Brain pericyte (primary cell): ENCODE measurements around the gene GUCY1A2.
"Not testable (repeated sequence)": the region's sequence is repeated elsewhere in the genome, so short reads cannot be mapped to it uniquely, and the experiment has no call there.

Experiments
- DNase-seq: peaks from one replicate; pipeline ENCODE4 v3.0.0-alpha.2; 2012; ENCODE audit warnings: low read depth, low spot score

The GUCY1A2 gene

DNA sequence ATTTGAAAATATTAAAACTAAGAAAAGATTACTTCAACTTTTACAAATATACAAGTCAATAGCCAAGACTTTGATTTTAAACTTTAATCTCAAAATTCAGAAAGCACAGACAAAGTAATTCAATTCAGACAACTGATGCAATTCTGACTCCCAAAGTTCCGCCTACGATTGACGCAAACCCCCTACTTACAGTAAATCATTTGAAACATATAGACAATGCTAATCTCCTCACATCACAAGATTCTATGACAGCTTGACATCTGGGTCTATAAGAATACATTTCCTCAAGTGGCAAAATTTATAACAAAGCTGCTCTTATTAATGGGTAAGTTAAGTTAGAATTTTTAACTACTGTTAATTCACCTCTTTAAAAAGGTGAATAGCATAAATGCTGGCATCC, 75.2 kb downstream of the GUCY1A2 start:
- DNase-seq: no peak

DNA sequence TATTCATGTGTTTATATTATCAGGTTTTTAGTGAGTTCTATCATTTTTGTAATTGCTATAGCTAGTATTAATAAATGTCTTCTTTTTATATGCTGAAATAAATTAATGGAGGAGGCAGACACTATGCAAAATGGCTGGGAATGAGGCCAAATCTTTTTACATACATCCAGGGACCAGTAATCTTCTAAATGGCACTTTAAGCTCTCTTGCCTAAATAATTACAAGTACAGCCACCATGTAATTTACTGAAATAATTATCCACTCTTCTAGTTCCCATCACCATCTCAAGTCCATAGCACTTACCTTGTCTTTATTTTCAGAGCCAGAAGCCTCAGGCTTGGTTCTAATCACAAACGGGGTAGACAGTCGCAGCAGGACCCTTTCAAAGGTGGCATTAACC, 79.1 kb downstream of the GUCY1A2 start:
- no peak for DNase-seq

DNA sequence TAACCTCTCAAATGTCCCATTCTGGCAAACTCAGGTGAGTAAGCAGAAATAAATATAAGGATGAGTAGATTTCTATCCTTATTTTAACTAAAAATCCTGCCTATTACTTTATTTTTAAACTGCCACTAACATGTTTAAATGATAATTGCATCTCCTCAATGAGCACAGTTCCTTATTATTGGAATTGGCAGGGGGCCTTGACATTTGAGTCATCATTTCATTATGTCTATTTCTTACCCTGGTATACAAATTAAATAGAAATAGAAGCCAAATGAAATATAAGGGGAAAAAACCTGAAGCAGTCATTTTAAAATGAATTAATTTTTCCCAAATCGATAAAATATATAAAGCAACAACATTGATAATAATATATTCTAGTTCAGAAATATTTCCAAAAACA, 81.2 kb downstream of the GUCY1A2 start:
- DNase-seq: no peak

DNA sequence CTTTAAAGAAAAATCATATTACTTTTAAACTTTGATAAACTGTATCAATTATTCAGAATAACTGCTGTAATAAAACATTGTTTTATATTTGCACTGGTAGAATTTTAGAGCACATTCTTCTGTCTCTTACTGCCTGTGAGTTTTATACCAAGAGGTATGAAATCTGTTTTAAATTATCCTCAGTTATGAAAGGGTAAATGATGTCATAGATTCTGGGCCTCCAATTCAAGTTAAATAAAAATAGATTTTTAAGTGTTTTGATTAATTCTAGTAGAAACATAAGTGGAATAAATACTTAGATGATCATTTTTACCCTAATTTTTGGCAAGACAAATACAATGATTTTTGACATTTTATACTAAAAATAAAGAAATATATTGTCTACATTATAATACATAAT, 93.0 kb downstream of the GUCY1A2 start:
- DNase-seq: no peak

DNA sequence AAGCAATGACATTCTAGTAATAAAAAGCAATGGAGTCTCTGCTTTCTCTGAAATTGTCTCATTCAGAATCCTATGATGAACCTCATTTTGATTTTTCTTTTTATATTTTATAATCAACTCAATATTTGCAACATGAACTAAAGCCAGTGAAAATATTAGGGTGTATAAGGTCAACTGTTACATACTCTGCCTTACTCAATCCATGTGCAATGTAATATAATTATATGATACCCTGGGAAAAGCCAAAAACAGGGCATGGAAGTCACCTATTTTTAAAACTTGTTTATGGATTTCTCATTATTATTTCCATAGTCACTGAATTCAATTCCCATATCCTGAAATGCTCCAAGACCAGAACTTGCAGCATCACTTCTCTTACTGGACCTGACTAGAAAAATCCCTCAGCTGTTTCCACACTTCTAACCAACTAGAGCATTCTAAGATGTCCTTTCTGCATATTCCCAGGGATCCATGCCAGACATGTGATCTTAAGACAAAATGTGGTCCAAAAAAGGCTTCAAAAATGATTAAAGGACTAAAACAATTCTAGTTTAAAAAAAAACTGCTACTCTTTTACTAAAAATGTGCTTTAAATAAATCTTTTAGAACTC, 97.3 kb downstream of the GUCY1A2 start:
- no peak for DNase-seq

DNA sequence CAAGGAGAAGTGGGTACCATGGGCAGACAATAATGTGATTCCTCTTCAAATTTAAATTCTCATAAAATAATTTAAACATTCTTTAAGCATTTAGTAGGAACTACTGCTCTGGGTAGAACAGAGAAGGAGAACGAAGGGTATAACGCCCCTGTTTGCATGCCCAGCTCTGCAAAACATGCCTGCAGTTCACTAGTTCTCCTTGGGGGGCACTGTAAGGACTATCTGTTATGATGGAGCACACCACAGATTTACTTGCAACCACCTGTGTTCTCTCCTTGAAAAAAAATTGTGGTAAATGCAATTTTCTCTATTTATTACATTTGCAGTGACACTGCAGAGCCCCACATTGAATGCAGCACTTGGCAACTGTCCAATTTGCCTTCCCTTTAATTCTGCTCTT, 100.3 kb downstream of the GUCY1A2 start:
- no peak for DNase-seq

DNA sequence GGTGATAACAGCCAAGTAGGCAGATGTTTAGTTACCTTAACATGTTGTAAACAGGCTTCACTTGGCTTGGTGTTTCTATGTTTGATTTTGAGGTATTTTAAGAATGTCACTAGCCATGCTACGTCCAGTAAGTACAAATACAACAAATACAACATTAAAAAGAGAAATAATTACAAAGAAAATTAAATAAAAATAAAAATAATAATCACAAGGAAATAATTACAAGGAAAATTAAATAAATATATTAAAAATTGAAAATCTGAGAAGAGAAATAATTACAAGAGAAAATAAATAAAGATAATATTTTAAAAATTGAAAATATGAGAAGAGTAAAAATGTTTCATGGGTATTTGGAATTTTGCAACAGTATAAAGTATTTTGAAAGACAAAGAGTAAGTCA, 103.9 kb downstream of the GUCY1A2 start:
- DNase-seq: no peak

DNA sequence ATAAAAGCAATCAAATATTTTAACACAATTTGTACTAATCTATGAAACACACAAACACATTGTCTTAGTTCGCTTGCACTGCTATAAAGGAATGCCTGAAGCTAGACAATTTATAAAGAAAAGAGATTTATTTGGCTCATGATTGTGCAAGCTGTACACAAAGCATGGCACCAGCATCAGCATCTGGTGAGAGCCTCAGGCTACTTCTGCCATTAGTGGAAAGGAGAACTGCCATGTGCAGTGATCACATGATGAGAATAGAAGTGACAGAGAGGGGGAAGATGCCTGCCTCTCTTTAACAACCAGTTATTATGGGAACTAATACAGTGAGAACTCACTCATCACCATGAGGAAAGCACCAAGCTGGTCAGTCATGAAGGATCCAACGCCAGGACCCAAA, 105.1 kb downstream of the GUCY1A2 start:
- DNase-seq: no peak

DNA sequence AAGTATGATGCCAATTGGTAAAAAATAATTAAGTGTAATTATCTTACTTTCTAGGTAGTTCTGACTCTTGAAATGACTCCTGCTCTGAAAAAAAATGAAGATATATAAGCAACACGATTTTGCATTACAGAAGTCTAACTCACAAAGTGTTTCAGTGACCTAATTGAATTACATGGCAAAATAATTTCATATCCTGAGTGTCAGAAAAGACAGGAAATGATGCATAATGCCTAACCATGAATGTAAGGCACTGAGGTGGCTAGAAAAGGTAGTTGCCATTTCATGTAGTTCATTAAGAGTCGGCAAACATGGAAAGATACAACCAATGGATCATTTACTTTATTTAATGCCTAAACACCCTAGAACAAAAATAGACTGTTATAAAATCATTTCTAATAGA, 113.5 kb downstream of the GUCY1A2 start:
- DNase-seq: no peak

DNA sequence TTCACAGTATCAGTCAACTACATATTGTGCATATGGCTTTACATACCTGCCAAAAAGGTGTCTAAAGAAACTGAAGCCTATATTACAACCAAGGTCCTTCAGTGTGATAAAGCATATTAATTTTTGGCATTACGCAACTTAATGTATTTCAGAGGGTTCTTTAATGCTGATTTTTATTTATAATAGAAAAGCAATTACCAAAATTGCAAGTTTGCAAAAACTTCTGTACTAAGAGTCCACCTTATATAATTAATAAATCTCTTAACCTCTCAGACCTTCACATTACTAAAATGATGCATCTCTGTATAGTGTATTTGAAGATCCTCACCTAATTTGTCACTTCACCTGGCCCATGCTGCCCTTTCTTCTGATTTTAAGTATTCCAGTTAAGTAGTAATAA, 128.6 kb downstream of the GUCY1A2 start:
- DNase-seq: no peak

DNA sequence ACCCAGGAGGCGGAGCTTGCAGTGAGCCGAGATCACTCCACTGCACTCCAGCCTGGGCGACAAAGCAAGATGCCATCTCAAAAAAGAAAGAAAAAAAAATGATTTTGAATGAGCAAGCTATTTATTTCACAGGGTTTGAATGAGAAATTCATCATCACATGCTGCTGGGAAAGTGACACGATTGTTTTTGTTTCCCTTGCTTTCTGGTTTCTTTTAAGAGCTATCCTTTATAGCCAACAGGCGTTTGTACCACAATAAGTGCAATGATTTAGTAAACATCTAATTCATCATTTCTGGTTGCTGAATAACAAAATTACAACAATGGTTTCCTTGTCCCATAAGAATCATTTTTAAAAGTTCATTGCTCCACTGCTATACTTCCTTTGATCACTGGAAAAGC, 129.9 kb downstream of the GUCY1A2 start:
- DNase-seq: no peak

DNA sequence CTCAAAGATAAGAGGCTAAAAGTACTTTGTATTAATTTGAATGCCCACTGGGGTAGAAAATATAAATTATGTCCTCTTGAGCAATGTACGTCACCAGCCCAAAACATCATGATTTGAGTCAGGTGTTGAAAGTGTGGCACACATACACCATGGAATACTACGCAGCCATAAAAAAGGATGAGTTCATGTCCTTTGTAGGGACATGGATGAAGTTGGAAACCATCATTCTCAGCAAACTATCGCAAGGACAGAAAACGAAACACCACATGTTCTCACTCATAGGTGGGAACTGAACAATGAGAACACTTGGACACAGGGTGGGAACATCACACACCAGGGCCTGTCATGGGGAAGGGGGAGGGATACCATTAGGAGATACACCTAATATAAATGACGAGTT, 134.6 kb downstream of the GUCY1A2 start:
- not testable (repeated sequence) for DNase-seq

DNA sequence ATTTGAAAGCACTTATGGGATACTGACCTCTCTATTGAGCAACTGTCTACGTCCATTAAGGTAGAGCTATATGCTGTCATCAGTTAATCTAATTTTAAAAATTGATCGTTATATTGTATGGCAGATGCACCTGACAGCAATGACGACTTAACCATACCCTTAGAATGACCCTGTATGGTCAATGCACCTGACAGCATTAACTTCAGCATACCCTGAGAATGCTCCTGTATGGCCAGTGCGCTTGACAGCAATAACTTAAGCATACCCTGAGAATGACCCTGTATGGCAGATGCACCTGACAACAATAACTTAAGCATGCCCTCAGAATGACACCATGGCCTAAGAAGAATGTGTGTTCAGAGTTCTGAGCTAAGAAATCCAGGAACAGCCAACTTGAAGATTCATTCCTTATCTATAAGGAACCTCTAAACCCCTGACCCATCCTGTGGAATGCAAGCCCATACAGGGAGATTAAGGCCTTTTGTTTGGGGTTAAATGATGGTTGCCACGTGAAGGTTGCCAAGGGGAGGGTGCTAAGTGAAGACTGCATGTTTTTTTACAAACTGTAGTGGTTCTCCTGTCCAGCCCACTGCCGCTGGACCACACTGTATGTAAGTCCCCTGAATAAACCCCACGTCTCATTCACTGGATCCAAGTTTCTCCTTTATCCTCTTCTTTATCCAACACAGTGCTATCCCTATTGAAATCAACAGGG, 138.3 kb downstream of the GUCY1A2 start:
- DNase-seq: no peak

DNA sequence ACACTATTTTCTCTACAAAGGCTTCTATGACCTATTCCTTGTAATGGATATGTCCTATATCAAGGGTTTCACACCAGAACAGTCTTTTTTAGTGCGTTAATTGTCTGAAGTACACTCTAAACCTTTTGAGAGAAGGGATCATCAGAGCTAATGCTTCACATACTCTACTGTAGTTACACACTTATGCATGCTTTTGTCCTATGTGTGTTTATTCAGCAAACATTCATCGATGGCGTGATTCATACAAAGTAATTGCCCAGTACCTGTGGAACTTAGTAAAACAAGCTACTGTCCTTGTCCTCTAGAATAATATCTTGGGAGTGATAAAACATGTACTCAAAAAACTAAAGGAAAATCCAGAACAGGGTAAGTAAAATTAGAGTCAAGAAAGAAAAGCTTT, 139.2 kb downstream of the GUCY1A2 start:
- DNase-seq: no peak

DNA sequence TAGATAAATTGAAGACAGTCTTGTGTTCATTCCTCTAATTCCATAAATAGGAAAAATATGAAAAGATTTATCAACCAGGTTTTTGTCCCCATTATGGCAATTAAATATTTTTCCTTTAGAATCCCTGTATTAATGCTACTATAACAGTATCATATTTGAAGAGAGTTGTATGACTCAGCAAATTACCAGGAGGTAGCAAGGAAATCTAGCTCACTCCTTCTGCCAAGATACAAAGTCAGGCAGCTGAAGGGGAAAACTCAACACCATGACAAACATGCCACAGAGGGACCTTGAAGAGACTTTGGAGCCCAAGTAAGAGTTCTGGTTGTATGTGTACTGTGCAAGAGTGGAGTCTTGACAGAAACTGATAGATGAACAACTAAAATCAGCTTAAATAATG, 143.3 kb downstream of the GUCY1A2 start:
- DNase-seq: no peak

DNA sequence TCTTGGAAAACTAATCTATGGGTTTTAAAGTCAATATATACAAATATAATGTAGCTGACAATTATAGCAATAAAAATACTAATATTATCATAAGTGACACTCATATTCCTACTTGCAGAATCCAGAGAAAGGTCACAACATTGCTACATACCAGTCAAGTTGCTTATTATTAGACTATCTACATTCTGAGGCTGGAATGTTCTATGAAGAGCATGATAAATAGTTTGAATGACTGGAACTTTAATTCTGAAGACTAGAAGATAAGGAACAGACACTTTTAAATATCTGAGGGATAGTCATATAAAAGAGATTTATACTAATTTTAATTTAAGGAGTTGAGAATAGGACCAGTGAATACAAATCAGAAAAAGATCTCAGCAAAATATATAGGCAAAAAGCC, 146.0 kb downstream of the GUCY1A2 start:
- no peak for DNase-seq

DNA sequence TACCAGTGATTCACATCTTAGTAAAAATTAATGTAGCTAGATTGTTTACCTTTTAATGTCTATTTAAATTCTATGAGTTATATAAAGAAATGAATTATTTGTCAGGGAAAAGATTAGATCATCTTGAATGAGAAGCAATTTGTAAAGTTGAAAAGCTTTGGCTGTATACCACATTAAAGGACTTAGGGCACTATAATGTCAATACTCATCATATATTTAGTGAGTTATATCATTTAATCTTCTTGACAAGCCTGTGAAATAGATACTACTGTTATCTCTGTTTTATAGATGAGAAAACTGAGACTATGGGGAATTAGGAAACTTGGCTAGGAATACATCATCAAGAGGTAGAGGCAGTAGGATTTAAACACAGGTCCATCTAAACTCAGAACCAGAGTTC, 160.1 kb downstream of the GUCY1A2 start:
- no peak for DNase-seq

DNA sequence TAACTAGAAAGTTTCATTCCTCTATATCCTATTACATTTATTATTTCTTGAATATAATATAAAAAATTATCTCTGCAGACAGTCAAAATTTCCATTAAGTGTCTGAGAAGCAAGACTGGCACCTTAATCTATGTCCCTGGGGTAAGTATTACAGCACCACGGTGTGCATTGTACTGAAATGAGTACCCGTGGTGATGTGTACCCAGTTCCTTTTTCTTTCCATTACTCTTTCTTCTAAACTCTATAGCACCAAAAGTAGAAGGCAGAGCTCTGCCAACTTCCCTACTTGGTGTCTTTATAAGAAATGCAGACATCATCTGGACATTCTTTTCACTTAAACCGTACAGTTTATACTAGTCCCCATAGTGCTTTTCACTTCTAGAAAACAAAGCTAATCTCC, 161.7 kb downstream of the GUCY1A2 start:
- no peak for DNase-seq

DNA sequence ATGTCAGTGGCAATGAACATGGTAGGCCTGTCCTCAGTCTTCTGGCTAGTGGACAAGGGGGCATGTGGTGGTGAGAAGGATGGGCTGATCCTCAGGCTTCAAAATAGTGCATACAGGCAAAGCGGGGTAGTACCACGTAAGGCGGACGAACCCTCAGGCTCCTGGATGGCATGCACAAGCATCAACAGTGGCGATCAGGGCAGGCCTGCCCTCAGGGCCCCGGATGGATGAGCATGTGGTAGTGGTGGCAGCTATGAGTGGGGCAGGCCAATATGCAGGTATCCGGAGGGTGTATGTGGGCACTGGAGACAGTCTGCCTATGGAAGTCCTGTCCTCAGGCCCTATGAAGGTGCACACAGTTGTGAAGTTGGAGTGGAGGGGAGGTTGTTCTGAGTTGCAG, 163.8 kb downstream of the GUCY1A2 start:
- DNase-seq: no peak

DNA sequence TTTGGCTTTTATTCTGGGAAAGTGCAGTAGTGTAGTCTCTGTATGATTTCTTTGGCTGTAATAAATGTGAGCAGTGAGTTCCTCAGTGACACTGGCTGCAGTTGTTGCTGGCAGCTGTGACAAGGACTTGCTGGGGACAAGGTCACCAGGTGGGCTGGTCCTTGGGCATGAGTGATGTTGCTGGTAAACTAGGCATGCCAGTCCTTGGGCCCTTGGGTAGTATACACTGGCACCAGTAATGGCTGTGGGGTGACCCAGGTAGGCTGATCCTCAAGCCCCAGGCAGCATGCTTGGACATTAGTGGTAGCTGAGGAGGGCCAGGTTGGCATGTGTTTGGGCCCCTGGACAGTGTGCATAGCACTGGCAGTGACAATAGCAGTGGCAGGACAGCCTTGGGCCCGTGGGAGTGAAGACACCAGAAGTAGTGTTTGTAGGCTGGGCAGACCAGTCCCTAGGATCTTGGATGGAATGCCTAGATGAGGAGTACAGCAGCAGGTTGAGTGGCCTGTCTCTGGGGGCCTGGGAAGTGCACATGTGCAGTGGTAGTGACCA, 164.3 kb downstream of the GUCY1A2 start:
- DNase-seq: no peak

DNA sequence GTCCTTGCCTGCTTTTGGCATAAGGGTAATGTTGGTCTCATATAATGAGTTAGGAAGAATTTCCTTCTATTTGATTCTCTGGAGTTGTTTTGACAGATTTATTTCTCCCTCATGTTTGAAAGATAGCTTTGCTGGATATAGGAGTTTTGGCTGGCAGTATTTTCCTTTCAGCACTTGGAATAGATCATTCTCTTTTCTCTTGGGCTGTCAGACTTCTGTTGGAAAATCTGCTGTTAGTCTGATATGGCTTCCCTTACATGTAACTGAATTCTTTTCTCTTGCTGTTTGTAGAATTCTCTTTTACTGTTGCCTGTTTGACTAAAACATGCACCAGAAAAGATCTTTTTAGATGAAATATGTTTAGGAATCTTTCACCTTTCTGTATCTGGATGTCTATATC, 165.5 kb downstream of the GUCY1A2 start:
- DNase-seq: no peak

DNA sequence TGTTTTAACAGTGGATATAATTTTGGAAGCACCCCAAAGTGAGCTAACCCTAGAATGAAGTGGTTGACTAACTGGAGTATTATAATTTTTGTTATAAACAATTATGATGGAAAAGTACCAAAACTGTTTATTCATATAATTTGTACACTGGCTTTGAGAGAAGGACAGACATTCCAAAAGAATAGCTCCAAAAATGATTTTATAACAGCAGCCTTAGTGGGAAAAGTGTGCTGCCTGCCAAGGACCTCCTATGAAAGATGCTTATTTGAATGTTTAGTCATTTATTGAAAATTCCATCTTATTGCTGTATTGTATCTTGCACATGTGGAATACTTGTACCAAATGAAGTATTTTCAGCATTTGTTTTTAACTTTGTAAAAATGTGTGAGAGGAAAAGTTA, 169.8 kb downstream of the GUCY1A2 start:
- DNase-seq: no peak

DNA sequence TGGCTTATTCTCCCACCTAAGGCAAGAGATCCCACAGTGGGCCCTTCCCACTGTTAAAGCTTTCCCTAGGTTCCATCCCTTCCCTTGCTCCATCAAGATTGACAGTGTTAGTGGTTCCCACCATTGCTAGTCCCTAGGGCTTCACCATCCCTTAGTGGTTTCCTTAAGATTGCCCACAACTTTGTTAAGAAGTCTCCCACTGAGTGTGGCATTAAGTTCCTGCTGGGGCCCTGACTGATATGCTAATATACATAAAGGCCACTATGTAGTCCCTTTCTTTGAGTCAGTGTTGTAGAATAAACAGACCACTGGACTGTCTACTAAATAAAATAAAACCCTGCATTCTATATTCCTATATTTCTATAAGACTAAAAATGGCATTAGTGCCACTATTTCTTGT, 176.1 kb downstream of the GUCY1A2 start:
- DNase-seq: no peak

DNA sequence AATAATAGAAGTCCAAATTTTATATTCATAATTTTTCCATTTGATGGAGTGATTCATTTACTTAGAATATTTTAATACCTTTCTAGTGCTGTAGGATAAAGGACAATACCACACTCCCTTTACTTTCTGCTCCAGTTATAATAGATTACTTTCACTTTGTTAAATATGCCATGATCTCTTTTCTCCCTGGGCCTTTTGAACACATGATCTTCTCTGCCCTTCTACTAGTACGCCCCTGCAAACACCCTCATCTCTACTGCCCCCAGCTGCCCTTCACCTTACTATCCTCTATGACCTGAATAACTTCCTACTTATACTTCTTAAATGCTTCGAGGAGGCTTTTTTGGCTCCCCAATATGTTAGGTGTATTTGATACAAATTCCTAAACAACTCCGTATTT, 177.3 kb downstream of the GUCY1A2 start:
- DNase-seq: no peak
